Stimulated activated CD8-positive, alpha-beta memory T cell treated with anti-CD3 and anti-CD28 coated beads, Interleukin-7, amount 100 ng/mL, for 1 hour (primary cell): ENCODE data around the gene MTG2.

ENCODE experiments used
- DNase-seq, 2 donors: peaks; one replicate each; pipeline ENCODE4 v3.0.0-alpha.2; 2020; ENCODE audit warnings: low read depth in 2 of 2

Gene MTG2

DNA sequence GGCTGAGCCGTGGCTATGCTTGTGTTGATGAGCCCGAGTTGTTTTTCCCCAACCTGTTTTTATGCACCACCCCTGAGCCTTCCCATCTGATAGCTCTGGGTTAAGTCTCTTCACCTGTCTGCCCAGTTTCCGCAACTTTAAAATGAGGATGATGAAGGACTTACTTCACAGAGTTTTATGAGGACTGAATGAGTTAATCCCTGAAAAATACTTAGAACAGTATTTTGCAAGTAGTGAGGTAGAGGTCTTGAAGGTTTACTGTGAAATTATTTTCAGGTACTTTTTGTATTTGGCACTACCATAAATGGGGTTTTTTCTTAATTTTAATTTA is 3.2 kb downstream of the MTG2 start:
- DNase-seq = no peak

- DNase-seq = no peak
Measured at GRCh38 chr20:62186887-62187866, 4.3 kb downstream of the MTG2 start.

GRCh38 chr20:62190639-62191411 is 8.0 kb downstream of the MTG2 start:
- DNase-seq = no peak

- no peak for DNase-seq
Measured at GRCh38 chr20:62191781-62192559, 9.1 kb downstream of the MTG2 start.

DNA sequence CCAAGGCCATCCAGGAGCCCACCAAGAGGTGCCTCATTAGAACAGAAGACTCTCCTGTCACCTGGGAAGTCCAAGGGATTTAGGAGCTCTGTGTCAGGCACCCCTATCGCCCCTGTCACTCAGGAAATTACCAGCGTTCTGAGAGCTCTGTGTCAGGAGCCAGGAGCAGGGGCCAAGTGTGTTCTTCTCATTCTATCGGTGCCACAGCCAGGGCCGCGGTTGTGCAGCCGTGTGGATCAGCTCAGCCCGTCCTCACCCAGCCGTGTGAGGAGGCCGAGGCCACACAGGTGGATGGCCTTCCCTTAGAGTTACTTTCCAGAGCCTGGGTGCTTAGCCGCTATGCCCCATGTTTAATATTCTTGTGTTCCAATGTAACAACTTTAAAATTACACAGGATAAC is 9.8 kb downstream of the MTG2 start:
- no peak for DNase-seq

- no peak for DNase-seq
Measured at GRCh38 chr20:62193079-62194025, 10.5 kb downstream of the MTG2 start.

DNA sequence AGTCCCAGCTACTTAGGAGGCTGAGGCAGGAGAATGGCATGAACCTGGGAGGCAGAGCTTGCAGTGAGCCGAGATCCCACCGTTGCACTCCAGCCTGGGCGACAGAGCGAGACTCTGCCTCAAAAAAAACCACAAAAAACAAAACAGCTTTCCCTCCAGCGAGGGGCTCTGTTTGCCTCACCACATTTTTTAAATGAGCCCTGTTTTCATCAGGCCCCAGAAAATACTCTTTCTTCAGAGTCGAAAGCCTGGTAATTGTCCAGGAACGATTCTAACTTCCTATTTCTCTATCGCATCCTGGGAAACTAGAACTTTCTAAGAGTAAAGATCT is 12.2 kb downstream of the MTG2 start:
- no peak for DNase-seq

DNA sequence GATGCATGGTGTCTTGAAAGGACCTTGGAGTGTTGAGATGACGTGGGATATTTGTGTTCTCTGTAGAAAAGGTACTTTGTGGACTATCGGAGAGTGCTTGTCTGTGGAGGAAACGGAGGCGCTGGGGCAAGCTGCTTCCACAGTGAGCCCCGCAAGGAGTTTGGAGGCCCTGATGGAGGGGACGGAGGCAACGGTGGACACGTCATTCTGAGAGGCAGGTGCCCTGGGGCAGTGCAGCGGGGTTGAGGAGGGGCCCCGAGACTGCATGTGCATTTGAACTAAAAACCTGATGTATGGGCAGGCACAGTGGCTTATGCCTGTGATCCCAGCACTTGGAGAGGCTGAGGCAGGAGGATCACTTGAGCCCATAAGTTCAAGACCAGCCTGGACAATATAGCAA is 12.9 kb downstream of the MTG2 start:
- no peak for DNase-seq

GRCh38 chr20:62196286-62196685 is 13.5 kb downstream of the MTG2 start:
- DNase-seq = no peak

DNA sequence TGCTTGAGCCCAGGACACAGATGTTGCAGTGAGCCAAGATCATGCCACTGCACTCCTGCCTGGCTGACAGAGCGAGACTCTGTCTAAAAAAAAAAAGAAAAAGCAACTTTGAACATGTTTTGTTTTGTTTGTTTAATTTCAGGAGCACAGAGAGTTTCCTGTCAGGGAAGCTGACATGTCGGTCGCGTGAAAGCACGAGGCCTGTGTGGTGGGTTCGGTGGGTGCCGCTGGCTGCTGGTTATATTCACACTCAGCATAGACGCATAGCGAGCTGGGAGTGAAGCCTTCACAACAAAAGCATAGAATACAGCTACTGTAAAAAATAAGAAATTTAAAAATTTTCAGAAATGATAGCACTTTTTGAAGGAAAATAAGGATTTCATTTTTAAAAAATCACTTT is 14.5 kb downstream of the MTG2 start:
- no peak for DNase-seq

- no peak for DNase-seq
Measured at GRCh38 chr20:62197801-62198200, 15.0 kb downstream of the MTG2 start.

DNA sequence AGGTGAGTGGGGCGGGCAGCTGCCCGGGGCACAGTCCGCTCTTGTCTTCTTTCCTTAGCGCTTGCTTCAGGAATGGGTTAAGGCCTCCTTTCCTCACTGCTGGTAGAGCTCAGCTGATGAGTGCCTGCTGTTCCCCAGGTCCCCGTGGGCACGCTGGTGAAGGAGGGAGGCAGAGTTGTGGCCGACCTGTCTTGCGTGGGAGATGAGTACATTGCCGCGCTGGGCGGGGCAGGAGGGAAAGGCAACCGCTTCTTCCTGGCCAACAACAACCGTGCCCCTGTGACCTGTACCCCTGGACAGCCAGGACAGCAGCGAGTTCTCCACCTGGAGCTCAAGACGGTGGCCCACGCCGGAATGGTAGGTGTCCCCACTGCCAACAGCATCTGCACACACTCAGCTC is 15.7 kb downstream of the MTG2 start:
- no peak for DNase-seq

- no peak for DNase-seq
Measured at GRCh38 chr20:62198931-62199330, 16.1 kb downstream of the MTG2 start.

GRCh38 chr20:62200491-62201172 is 17.8 kb downstream of the MTG2 start:
- DNase-seq = no peak

DNA sequence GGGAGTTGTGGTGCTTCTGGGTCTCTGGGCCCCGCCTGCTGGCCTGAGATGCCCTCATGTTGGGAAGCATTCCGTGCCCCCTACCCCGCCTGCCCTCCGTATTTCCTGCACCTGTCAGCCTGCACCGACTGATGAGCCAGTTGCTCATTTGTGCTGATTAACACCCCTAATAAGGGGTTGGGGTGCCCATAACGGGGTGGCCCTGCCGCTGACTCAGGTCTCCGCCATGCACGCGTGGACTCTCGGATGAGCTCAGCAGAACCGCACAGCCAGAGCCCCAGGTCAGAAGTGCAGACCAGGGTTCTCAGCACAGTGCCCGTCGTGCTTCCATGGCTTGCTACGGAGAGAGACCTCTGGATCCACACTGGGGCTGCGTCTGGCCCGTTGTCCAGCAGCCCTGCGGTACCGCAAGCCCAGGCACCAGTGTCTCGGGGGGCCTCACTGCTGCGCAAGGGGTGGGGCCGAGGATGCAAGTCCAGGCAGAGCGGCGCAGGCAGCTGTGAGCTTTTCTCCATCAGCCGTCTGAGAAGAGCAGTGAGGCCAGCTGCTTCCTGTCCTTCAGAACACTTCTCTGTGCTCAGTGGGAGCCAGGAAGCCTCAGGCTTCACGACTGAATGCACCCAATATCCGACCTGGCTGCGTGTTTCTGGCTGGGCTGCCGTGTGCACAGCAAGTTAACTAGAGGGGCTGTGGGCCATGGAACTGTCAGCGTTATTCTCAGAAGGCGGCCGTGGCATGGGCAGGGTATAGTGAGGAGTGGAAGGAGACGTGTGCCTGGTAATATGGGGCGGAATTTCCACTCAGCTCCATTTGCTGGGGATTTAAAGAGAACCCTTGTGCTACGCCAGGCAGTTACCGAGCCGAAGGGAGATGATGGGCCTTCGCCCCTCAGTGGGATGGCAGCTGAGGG is 18.6 kb downstream of the MTG2 start:
- no peak for DNase-seq

GRCh38 chr20:62202083-62202395 is 19.2 kb downstream of the MTG2 start:
- no peak for DNase-seq

DNA sequence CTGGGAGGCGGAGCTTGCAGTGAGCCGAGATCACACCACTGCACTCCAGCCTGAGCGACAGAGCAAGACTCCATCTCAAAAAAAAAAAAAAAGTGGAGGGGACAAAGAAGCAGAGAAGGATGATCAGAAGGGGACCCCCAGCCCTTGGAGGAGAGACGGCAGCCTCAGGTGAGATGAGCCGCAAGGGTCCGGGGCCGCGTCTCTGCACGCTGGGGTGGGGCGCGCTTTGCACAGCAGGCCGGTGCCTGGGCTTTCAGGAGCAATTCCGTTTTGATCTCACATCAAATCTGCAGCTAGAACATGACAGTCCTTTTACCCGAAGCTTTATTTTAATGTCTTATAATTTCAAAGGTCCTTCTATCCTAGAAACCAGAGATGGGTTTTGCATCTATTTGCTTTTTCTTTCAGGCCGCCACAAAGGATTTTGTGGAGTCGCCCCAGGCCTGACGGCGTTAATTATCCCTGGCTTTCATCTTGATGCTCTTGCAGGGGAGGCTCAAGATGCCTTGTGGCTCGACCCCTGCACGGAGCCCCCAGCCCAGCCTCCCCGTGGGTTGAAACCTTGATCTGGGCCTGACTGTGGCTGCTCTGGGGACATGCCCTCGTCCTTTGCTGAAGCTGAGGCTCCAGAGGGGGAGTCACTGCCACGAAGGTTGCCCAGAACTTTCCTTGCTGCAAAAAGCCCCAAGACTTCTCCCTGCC is 20.0 kb downstream of the MTG2 start:
- no peak for DNase-seq

DNA sequence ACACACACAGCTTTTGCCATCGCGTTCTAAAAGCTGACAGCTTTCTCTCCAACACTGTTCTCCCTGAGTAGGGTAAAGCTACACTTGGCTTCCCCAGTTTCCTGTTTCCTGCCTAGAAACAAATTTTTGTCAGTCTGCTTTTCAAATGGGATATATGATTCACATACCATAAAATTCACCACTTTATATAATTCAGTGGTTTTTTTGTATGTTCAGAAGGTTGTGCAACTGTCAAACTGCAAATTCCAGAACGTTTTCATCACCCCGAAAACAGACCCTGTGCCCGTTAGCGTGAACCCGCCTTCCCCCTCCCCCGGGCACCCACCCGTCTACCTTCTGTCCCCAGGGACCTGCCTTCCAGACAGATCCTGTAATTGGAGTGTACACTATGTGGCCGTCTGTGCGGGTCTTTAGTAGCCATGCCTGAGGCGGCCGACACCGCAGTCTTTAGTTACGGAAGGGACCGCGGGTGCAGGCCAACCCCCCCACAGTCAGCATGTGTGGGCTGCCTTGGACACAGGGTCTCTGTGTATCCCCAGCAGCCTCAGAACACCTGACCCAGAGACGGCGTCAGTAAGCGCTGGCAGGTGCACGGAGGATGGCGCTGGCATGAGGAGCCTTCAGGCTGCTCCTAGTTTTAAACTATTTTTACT is 20.7 kb downstream of the MTG2 start:
- DNase-seq = no peak
